Measurements from ENCODE around the gene ACADSB. TPM values are rescaled to one million over a fixed set of nuclear protein-coding genes. Genes with fewer than 3 reads are reported as not detected.

The ACADSB gene
- total and polyA plus RNA-seq, 10 of the 15 experiments (the other 5 are each of a cell fraction or from before 2014, with no cell fraction given), result 10.8 to 24.0 (median 15.0) TPM

- TF ChIP-seq ZBTB11 (CRISPR knock-in tag; IDR thresholded peaks at IDR 0.05) (no peak), ZNF207 (IDR thresholded peaks at IDR 0.05; ENCODE audit: borderline replicate concordance) (no peak), NFYB (IDR thresholded peaks at IDR 0.05; ENCODE audit: insufficient read depth, low read depth, low read length) (no peak), ZZZ3 (IDR thresholded peaks at IDR 0.05; ENCODE audit: control insufficient read depth, insufficient read length, low read depth) (no peak), BCL11A (IDR thresholded peaks at IDR 0.05; ENCODE audit: low read depth, low read length) (no peak), SMAD1 (IDR thresholded peaks at IDR 0.05; ENCODE audit: low read depth, partially characterized antibody) (no peak), IKZF2 (IDR thresholded peaks at IDR 0.05) (no peak), SIX5 (IDR thresholded peaks at IDR 0.05; ENCODE audit: low read depth, low read length, severe bottlenecking) (no peak), WRNIP1 (IDR thresholded peaks at IDR 0.05; ENCODE audit: borderline replicate concordance, low read depth, low read length) (no peak), MEF2A (IDR thresholded peaks at IDR 0.05; ENCODE audit: insufficient read depth, low read depth, low read length) (no peak), HCFC1 (IDR thresholded peaks at IDR 0.05; ENCODE audit: low read length) (no peak)
Observed at GRCh38 chr10:122995936-122996335, 12.9 kb upstream of the ACADSB start (continued).
